Panc1 (cell line): ENCODE measurements around the gene KCNN3. TPM values are rescaled to one million over a fixed set of nuclear protein-coding genes. Genes with fewer than 3 reads are reported as not detected.

ENCODE experiments used
- ATAC-seq: fragments of 200-7000 bp; cut with Tn5 transposase; 2 replicates; pipeline ENCODE4 v1.9.1; 2020; ENCODE audit warnings: mild to moderate bottlenecking, moderate library complexity
- BruUV-seq: library from RNA; stranded (reverse); fragments of 400-500 nt; replicated peaks from 2 replicates; lab custom pipeline; 2021; lab: Mats Ljungman, UMichigan
- CTCF ChIA-PET: fragments of 300-600 bp; sonication (Branson Sonifier 250); formaldehyde crosslinking; loops from one replicate; lab custom pipeline; 2022; ENCODE audit warnings: antibody characterized with exemption; lab: Charles Lee
- POLR2A ChIA-PET: fragments of 300-600 bp; sonication (Branson Sonifier 250); formaldehyde crosslinking; loops from one replicate; lab custom pipeline; 2022; ENCODE audit warnings: antibody characterized with exemption; lab: Charles Lee
- DNase-seq: peaks from one replicate; pipeline ENCODE4 v3.0.0-alpha.2; 2010; ENCODE audit warnings: low read depth, low spot score
- H3K27ac ChIP-seq: 2 replicates; pipeline ENCODE4 v1.5.1; 2011; ENCODE audit warnings: mild to moderate bottlenecking, low read length, inconsistent platforms
- H3K27me3 ChIP-seq: fragments of 200-500 bp; sonication (Bioruptor generic); 2 replicates; pipeline ENCODE4 v1.6.0; 2014; ENCODE audit warnings: low read length, inconsistent platforms; ENCODE audit not compliant: control insufficient read depth, insufficient read depth
- H3K36me3 ChIP-seq: fragments of 200-500 bp; sonication (Bioruptor generic); 2 replicates; pipeline ENCODE4 v1.5.1; 2014; ENCODE audit warnings: inconsistent platforms, mild to moderate bottlenecking, low read length, moderate library complexity; ENCODE audit not compliant: control insufficient read depth, insufficient read depth
- H3K4me1 ChIP-seq: 2 replicates; pipeline ENCODE4 v1.5.1; 2011; ENCODE audit warnings: inconsistent platforms, mild to moderate bottlenecking, low read length, moderate library complexity; ENCODE audit not compliant: control insufficient read depth, insufficient read depth
- H3K4me3 ChIP-seq, 2 experiments: 2 replicates each; pipeline ENCODE4 v1.5.1; 2011 to 2012; ENCODE audit warnings: low read depth in 2 of 2, low read length in 2 of 2, mild to moderate bottlenecking in 2 of 2, inconsistent platforms in 1 of 2, moderate library complexity in 1 of 2
- H3K9me3 ChIP-seq: fragments of 200-500 bp; sonication (Bioruptor generic); 2 replicates; pipeline ENCODE4 v1.5.1; 2014; ENCODE audit warnings: low read depth, mild to moderate bottlenecking, inconsistent platforms, low read length, moderate library complexity; ENCODE audit not compliant: control insufficient read depth, insufficient read depth
- POLR2AphosphoS5 ChIP-seq: IDR thresholded peaks from 2 replicates; pipeline ENCODE4 v1.6.1; 2012; ENCODE audit warnings: mild to moderate bottlenecking, low read depth, low read length, moderate library complexity
- SIN3A ChIP-seq: IDR thresholded peaks from 2 replicates; pipeline ENCODE4 v1.6.1; 2012; ENCODE audit warnings: low read depth, mild to moderate bottlenecking, low read length, moderate library complexity, borderline replicate concordance; ENCODE audit not compliant: insufficient read depth
- TCF7L2 ChIP-seq: IDR thresholded peaks from 2 replicates; pipeline ENCODE4 v1.6.1; 2011; ENCODE audit warnings: mild to moderate bottlenecking, low read depth, low read length, inconsistent platforms
- in situ Hi-C: cut with HindIII; loops from 2 replicates; pipeline ENCODE4 v1.10.0; 2016; ENCODE audit warnings: low sequenced_read_pairs, low pct_unique_long_range_greater_than_20kb
- intact Hi-C: fragments of 100-400 bp; cut with micrococcal nuclease; formaldehyde crosslinking; loops from one replicate; pipeline ENCODE4 v1.10.0; 2022; ENCODE audit not compliant: unreplicated experiment
- total RNA-seq: library from RNA; stranded (reverse); gene quantifications from one replicate; pipeline ENCODE4 v1.2.1, GENCODE V29; 2021; ENCODE audit not compliant: unreplicated experiment
- TF ChIP-seq, protein P1 (sequence below), 2 experiments: IDR thresholded peaks; 2 replicates each; pipeline ENCODE4 v1.6.1; 2011 to 2012; ENCODE audit warnings: low read depth in 2 of 2, control low read depth in 1 of 2, low read length in 1 of 2, mild to moderate bottlenecking in 1 of 2, moderate library complexity in 1 of 2; ENCODE audit not compliant: insufficient read depth in 1 of 2
- TF ChIP-seq, protein P2 (sequence below): fragments of 450-650 bp; IDR thresholded peaks from 2 replicates; pipeline ENCODE4 v1.5.1; 2017; ENCODE audit warnings: mild to moderate bottlenecking

The KCNN3 gene
- total RNA-seq, 1 experiment from 2014 or later, result 0.05 TPM

- peaks cover 17% of the 10 kb centered on the region for H3K27me3 ChIP-seq
- CTCF ChIA-PET, result no interaction called here
- TF ChIP-seq TCF7L2 (no peak), SIN3A (no peak), POLR2AphosphoS5 (no peak)
- TF ChIP-seq, protein P1, sequence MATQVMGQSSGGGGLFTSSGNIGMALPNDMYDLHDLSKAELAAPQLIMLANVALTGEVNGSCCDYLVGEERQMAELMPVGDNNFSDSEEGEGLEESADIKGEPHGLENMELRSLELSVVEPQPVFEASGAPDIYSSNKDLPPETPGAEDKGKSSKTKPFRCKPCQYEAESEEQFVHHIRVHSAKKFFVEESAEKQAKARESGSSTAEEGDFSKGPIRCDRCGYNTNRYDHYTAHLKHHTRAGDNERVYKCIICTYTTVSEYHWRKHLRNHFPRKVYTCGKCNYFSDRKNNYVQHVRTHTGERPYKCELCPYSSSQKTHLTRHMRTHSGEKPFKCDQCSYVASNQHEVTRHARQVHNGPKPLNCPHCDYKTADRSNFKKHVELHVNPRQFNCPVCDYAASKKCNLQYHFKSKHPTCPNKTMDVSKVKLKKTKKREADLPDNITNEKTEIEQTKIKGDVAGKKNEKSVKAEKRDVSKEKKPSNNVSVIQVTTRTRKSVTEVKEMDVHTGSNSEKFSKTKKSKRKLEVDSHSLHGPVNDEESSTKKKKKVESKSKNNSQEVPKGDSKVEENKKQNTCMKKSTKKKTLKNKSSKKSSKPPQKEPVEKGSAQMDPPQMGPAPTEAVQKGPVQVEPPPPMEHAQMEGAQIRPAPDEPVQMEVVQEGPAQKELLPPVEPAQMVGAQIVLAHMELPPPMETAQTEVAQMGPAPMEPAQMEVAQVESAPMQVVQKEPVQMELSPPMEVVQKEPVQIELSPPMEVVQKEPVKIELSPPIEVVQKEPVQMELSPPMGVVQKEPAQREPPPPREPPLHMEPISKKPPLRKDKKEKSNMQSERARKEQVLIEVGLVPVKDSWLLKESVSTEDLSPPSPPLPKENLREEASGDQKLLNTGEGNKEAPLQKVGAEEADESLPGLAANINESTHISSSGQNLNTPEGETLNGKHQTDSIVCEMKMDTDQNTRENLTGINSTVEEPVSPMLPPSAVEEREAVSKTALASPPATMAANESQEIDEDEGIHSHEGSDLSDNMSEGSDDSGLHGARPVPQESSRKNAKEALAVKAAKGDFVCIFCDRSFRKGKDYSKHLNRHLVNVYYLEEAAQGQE (IDR thresholded peaks at IDR 0.05; ENCODE audit: insufficient read depth in 1 of 2, low read depth in 2 of 2, low read length in 1 of 2), result no peak
- TF ChIP-seq, protein P2, sequence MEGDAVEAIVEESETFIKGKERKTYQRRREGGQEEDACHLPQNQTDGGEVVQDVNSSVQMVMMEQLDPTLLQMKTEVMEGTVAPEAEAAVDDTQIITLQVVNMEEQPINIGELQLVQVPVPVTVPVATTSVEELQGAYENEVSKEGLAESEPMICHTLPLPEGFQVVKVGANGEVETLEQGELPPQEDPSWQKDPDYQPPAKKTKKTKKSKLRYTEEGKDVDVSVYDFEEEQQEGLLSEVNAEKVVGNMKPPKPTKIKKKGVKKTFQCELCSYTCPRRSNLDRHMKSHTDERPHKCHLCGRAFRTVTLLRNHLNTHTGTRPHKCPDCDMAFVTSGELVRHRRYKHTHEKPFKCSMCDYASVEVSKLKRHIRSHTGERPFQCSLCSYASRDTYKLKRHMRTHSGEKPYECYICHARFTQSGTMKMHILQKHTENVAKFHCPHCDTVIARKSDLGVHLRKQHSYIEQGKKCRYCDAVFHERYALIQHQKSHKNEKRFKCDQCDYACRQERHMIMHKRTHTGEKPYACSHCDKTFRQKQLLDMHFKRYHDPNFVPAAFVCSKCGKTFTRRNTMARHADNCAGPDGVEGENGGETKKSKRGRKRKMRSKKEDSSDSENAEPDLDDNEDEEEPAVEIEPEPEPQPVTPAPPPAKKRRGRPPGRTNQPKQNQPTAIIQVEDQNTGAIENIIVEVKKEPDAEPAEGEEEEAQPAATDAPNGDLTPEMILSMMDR, result no peak
- H3K27ac ChIP-seq, result no peak overlapping the region
- H3K4me3 ChIP-seq, result no peak overlapping the region
- in situ Hi-C loops (no loop called here), intact Hi-C loops (loop anchor here (5.0 kb wide), 1 partner anchor 78 kb away; no protein-coding TSS in a partner anchor)
- BruUV-seq, result no TSS peak
- H3K9me3 ChIP-seq, result no peaks in the 10 kb centered on the region
- ATAC-seq (no peak), DNase-seq (no peak)
- POLR2A ChIA-PET, result no interaction called here
- no peaks in the 10 kb centered on the region for H3K36me3 ChIP-seq
- H3K4me1 ChIP-seq, result no peaks in the 10 kb centered on the region
These were observed 124.8 kb downstream of the KCNN3 start for GRCh38 chr1:154745286-154745731.

DNA sequence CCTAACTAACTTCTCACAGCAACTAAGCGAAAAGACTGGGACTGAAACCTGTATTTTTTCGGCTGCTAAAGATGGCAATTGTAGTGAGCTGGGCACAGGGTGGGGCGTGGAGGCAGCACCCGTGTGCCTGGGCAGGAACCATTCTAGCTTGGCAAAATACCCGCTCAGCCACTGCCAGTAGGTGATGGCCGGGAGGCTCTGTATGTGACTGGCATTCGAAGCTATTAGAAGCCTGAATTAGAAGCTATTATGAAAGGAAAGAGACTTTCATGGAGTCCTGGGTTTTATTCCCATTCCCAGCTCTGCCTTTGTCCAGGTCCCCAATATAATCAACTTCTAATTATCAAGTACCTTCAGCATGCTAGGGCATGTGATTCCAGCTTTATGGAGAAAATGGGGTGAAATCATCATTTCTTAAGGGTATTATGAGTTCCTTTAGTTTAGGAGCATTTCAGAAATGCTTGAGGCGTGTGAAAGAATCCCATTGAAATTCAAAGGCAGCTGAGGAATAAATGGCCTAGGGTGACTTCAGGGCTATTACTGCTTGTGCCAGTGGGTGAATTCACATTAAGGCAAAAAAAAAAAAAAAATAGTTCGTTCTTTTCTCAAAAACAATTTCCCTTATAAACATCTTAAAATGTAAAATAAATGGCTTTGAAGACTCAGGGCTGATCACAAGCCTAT is 125.6 kb downstream of the KCNN3 start:
- H3K27me3 ChIP-seq, result peaks cover 21% of the 10 kb centered on the region
- CTCF ChIA-PET, result no interaction called here
- in situ Hi-C loops (no loop called here), intact Hi-C loops (loop anchor here (5.0 kb wide), 1 partner anchor 77 kb away; no protein-coding TSS in a partner anchor)
- no peak overlapping the region for H3K27ac ChIP-seq
- H3K36me3 ChIP-seq, result no peaks in the 10 kb centered on the region
- no peaks in the 10 kb centered on the region for H3K9me3 ChIP-seq
- ATAC-seq (no peak), DNase-seq (no peak)
- no TSS peak for BruUV-seq
- H3K4me3 ChIP-seq, result no peak overlapping the region
- no peaks in the 10 kb centered on the region for H3K4me1 ChIP-seq
- no peak for TF ChIP-seq SIN3A
- TF ChIP-seq, protein P1 (IDR thresholded peaks at IDR 0.05; ENCODE audit: insufficient read depth in 1 of 2, low read depth in 2 of 2, low read length in 1 of 2), result no peak
- TF ChIP-seq POLR2AphosphoS5, result no peak
- TF ChIP-seq, protein P2, result no peak
- no peak for TF ChIP-seq TCF7L2
- POLR2A ChIA-PET, result interaction anchor here (0.6 kb wide), 1 partner anchor 125 kb away, joined by 15 read pairs; no protein-coding TSS in a partner anchor
